Caco-2 (cell line): Measurements from ENCODE around the gene FUZ. TPM values are rescaled to one million over a fixed set of nuclear protein-coding genes. Genes with fewer than 3 reads are reported as not detected.

Experiments
- BruUV-seq: library from RNA; stranded (reverse); fragments of 400-500 nt; replicated peaks from 2 replicates; lab custom pipeline; 2021; lab: Mats Ljungman, UMichigan
- CTCF ChIA-PET: fragments of 300-600 bp; sonication (Branson Sonifier 250); formaldehyde crosslinking; loops from one replicate; lab custom pipeline; 2022; ENCODE audit warnings: antibody characterized with exemption; lab: Charles Lee
- POLR2A ChIA-PET: fragments of 300-600 bp; sonication (Branson Sonifier 250); formaldehyde crosslinking; loops from one replicate; lab custom pipeline; 2022; ENCODE audit warnings: antibody characterized with exemption; lab: Charles Lee
- DNase-seq, 2 experiments: peaks; one replicate each; pipeline versions ENCODE4 v3.0.0 to v3.0.0-alpha.2; 2020 to 2022
- H3K27me3 ChIP-seq: replicated peaks from 2 replicates; pipeline ENCODE4 v1.6.0; 2011; ENCODE audit warnings: low read length; ENCODE audit not compliant: control insufficient read depth, insufficient read depth
- H3K36me3 ChIP-seq: 2 replicates; pipeline ENCODE4 v1.5.1; 2011; ENCODE audit warnings: low read length; ENCODE audit not compliant: control insufficient read depth, insufficient read depth
- H3K4me1 ChIP-seq: fragments of 250-450 bp; sonication (Bioruptor Pico); 2 replicates; pipeline ENCODE4 v1.5.1; 2020; ENCODE audit warnings: mild to moderate bottlenecking
- H3K4me3 ChIP-seq: 2 replicates; pipeline ENCODE4 v1.5.1; 2011; ENCODE audit warnings: low read depth, mild to moderate bottlenecking, control low read depth, low read length
- H3K9me3 ChIP-seq: fragments of 250-450 bp; sonication (Bioruptor Pico); 2 replicates; pipeline ENCODE4 v1.5.1; 2020; ENCODE audit warnings: mild to moderate bottlenecking, moderate library complexity
- H3K27ac Mint-ChIP-seq: one replicate; pipeline ENCODE4 v1.8.0; 2022; ENCODE audit warnings: mixed read lengths; ENCODE audit not compliant: unreplicated experiment
- H3K27me3 Mint-ChIP-seq: one replicate; pipeline ENCODE4 v1.8.0; 2022; ENCODE audit warnings: mixed read lengths; ENCODE audit not compliant: insufficient read depth, unreplicated experiment
- H3K36me3 Mint-ChIP-seq: one replicate; pipeline ENCODE4 v1.8.0; 2022; ENCODE audit warnings: mild to moderate bottlenecking, mixed read lengths; ENCODE audit not compliant: insufficient read depth, unreplicated experiment
- H3K4me1 Mint-ChIP-seq: one replicate; pipeline ENCODE4 v1.8.0; 2022; ENCODE audit warnings: low read depth, mixed read lengths; ENCODE audit not compliant: unreplicated experiment
- H3K4me3 Mint-ChIP-seq: one replicate; pipeline ENCODE4 v1.8.0; 2022; ENCODE audit warnings: mild to moderate bottlenecking, moderate library complexity, mixed read lengths; ENCODE audit not compliant: unreplicated experiment
- H3K9me3 Mint-ChIP-seq: one replicate; pipeline ENCODE4 v1.8.0; 2022; ENCODE audit warnings: mixed read lengths; ENCODE audit not compliant: unreplicated experiment
- intact Hi-C: fragments of 100-400 bp; cut with micrococcal nuclease; formaldehyde crosslinking; loops from one replicate; pipeline ENCODE4 v1.10.0; 2022; ENCODE audit not compliant: unreplicated experiment
- total RNA-seq: library from RNA; stranded (reverse); gene quantifications from 2 replicates; pipeline ENCODE4 v1.2.3, GENCODE V29; 2022
- TF ChIP-seq, protein P1 (sequence below), 2 experiments: fragments of 200-600 bp in 1 of 2; IDR thresholded peaks; 1 replicate in 1 of 2; 2 replicates in 1 of 2; pipeline versions ENCODE4 v1.5.1 to v1.8.0; 2011 to 2022; ENCODE audit warnings: antibody characterized with exemption in 1 of 2, control low read depth in 1 of 2, inconsistent platforms in 1 of 2, low read depth in 1 of 2, low read length in 1 of 2, mild to moderate bottlenecking in 1 of 2, moderate library complexity in 1 of 2; ENCODE audit not compliant: insufficient read depth in 1 of 2, severe bottlenecking in 1 of 2, unreplicated experiment in 1 of 2

The FUZ gene
- total RNA-seq, 1 experiment from 2014 or later: 0.75 TPM

DNA sequence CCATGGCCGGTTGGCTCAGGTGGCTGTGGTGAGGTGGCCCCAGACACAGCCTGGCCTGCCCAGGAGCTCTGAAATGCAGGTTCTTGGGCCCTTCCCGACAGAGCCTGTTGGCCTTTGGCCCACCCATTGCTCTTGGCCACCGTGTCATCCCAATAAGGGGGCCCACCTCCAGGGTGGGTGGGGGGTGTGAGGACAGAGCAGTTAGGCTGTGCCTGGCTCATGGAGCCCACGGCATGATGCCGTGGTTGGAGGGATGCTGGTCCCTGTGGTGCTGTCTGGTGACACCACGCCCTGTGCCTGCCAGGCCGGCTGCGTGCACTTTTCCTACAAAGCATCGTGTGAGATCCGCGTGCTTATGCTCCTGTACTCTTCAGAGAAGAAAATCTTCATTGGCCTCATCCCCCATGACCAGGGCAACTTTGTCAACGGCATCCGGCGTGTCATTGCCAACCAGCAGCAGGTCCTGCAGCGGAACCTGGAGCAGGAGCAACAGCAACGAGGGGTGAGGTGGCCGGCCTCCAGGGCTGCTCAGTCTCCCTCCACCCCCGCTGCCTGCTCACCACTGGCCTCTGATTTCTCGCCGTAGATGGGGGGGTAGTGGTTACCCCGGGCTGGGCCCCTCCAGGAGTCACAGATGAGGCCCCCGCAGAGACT is 46.7 kb upstream of the FUZ start:
- no TSS peak for BruUV-seq
- TF ChIP-seq, protein P1, sequence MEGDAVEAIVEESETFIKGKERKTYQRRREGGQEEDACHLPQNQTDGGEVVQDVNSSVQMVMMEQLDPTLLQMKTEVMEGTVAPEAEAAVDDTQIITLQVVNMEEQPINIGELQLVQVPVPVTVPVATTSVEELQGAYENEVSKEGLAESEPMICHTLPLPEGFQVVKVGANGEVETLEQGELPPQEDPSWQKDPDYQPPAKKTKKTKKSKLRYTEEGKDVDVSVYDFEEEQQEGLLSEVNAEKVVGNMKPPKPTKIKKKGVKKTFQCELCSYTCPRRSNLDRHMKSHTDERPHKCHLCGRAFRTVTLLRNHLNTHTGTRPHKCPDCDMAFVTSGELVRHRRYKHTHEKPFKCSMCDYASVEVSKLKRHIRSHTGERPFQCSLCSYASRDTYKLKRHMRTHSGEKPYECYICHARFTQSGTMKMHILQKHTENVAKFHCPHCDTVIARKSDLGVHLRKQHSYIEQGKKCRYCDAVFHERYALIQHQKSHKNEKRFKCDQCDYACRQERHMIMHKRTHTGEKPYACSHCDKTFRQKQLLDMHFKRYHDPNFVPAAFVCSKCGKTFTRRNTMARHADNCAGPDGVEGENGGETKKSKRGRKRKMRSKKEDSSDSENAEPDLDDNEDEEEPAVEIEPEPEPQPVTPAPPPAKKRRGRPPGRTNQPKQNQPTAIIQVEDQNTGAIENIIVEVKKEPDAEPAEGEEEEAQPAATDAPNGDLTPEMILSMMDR (IDR thresholded peaks at IDR 0.05; ENCODE audit: insufficient read depth in 1 of 2, low read depth in 1 of 2, low read length in 1 of 2, severe bottlenecking in 1 of 2, unreplicated experiment in 1 of 2): no peak
- H3K36me3 Mint-ChIP-seq: peaks cover 96% of the 10 kb centered on the region

DNA sequence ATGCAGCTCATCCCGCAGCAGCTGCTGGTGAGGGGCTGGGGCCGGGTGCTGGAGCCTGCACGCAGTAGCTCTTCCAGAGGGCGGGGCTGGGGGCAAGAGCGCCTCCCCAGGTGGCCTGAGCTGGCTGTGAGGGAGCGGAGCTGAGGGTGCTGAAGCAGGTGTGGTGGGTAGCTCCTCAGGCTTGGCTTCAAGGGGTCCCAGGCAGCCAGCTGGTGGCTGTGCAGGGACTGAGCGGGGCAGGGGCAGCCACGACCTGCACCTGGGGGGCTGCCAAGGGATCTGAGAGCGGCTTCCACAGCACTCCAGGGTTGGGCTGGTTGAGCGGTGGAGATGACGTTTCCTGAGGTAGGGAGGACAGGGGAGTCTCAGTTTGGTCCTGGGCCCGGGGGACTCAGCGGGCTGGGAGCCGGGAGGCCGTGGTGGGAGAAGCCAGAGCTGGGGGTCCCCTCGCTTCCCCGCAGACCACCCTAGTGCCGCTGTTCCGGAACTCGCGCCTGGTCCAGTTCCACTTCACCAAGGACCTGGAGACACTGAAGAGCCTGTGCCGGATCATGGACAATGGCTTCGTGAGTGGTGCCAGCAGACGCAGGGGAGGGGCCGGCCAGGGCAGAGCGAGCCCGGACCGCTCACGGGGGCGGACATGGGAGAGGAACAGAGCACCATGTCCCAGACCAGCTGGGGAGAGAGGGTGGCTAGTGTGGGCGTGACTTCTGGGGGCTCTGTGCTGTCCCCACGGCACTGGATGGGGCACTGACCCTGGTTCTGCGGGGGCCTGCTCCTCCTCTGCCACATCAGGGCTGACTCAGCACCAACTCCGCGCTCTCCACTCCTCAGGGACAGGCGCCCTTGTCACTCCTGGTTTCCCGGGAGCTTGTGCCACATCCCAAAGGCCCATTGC is 45.2 kb upstream of the FUZ start:
- peaks cover 13% of the 10 kb centered on the region for H3K36me3 ChIP-seq
- intact Hi-C loops: no loop called here
- peaks cover 86% of the 10 kb centered on the region for H3K36me3 Mint-ChIP-seq
- no peaks in the 10 kb centered on the region for H3K4me1 ChIP-seq
- H3K9me3 ChIP-seq: no peaks in the 10 kb centered on the region
- no peaks in the 10 kb centered on the region for H3K27me3 Mint-ChIP-seq
- no peaks in the 10 kb centered on the region for H3K4me1 Mint-ChIP-seq
- no peak for DNase-seq
- H3K4me3 ChIP-seq: no peak overlapping the region
- H3K27ac Mint-ChIP-seq: peak overlapping the region; percentile 61
- H3K27me3 ChIP-seq: no peaks in the 10 kb centered on the region
- CTCF ChIA-PET: interaction anchor here (0.8 kb wide), 1 partner anchor 11 kb away, joined by 4 read pairs; no protein-coding TSS in a partner anchor
- BruUV-seq: no TSS peak
- POLR2A ChIA-PET: interaction anchor here (2.0 kb wide), 1 partner anchor 11 kb away, joined by 7 read pairs; no protein-coding TSS in a partner anchor
- TF ChIP-seq, protein P1 (IDR thresholded peaks at IDR 0.05; ENCODE audit: insufficient read depth in 1 of 2, low read depth in 1 of 2, low read length in 1 of 2, severe bottlenecking in 1 of 2, unreplicated experiment in 1 of 2): no peak
- no peaks in the 10 kb centered on the region for H3K9me3 Mint-ChIP-seq
- H3K4me3 Mint-ChIP-seq: no peak overlapping the region

More for the DNA sequence above, 46.7 kb upstream of the FUZ start:
- no peak for DNase-seq
- peaks cover 19% of the 10 kb centered on the region for H3K36me3 ChIP-seq
- Mint-ChIP-seq H3K27me3 (no peaks in the 10 kb centered on the region), H3K4me3 (no peak overlapping the region), H3K9me3 (no peaks in the 10 kb centered on the region), H3K27ac (peak overlapping the region; percentile 45), H3K4me1 (no peaks in the 10 kb centered on the region)
- no peaks in the 10 kb centered on the region for H3K4me1 ChIP-seq
- intact Hi-C loops: no loop called here
- H3K9me3 ChIP-seq: no peaks in the 10 kb centered on the region
- H3K27me3 ChIP-seq: no peaks in the 10 kb centered on the region
- POLR2A ChIA-PET: interaction anchor here (2.0 kb wide), 1 partner anchor 10 kb away, joined by 7 read pairs; no protein-coding TSS in a partner anchor
- H3K4me3 ChIP-seq: no peak overlapping the region
- CTCF ChIA-PET: no interaction called here

DNA sequence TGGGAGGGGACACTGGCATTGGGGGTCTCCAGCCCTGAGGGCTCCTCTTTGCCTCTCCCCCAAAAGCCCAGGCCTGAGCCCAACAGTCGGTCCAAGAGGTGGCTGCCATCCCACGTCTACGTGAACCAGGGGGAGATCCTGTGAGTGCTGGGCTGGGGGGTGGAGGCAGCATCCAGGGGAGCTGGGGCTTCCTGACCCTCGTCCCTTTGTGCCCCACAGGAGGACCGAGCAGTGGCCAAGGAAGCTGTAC is 44.7 kb upstream of the FUZ start:
- no peak for DNase-seq
- Histone ChIP-seq H3K4me1 (peaks cover 2% of the 10 kb centered on the region; the same call in 1 of the 2 replicates), H3K27me3 (no peaks in the 10 kb centered on the region), H3K36me3 (peaks cover 13% of the 10 kb centered on the region), H3K4me3 (no peak overlapping the region), H3K9me3 (no peaks in the 10 kb centered on the region)
- Mint-ChIP-seq H3K4me1 (peaks cover 1% of the 10 kb centered on the region), H3K9me3 (no peaks in the 10 kb centered on the region), H3K27ac (peak overlapping the region; percentile 61), H3K4me3 (no peak overlapping the region), H3K27me3 (no peaks in the 10 kb centered on the region), H3K36me3 (peaks cover 84% of the 10 kb centered on the region)
- intact Hi-C loops: no loop called here
- POLR2A ChIA-PET: interaction anchor here (2.0 kb wide), 1 partner anchor 12 kb away, joined by 7 read pairs; no protein-coding TSS in a partner anchor
- CTCF ChIA-PET: interaction anchor here (0.8 kb wide), 2 partner anchors 7 to 12 kb away, joined by 3 to 4 read pairs; no protein-coding TSS in a partner anchor
- TF ChIP-seq, protein P1 (IDR thresholded peaks at IDR 0.05; ENCODE audit: insufficient read depth in 1 of 2, low read depth in 1 of 2, low read length in 1 of 2, severe bottlenecking in 1 of 2, unreplicated experiment in 1 of 2): no peak
- BruUV-seq: no TSS peak
